Progenitor cell of endocrine pancreas (in vitro differentiated cells): Measurements from ENCODE around the gene POLR3C. TPM values are rescaled to one million over a fixed set of nuclear protein-coding genes. Genes with fewer than 3 reads are reported as not detected.
"Not testable (repeated sequence)": the region's sequence is repeated elsewhere in the genome, so short reads cannot be mapped to it uniquely, and the experiment has no call there.

ENCODE experiments used
- DNase-seq: peaks from one replicate; pipeline ENCODE4 v3.0.0; 2021; ENCODE audit warnings: low spot score; ENCODE audit not compliant: unreplicated experiment
- H3K27ac Mint-ChIP-seq: 2 replicates; pipeline ENCODE4 v1.8.0; 2021; ENCODE audit warnings: mild to moderate bottlenecking, moderate library complexity, mixed read lengths
- H3K27me3 Mint-ChIP-seq: 2 replicates; pipeline ENCODE4 v1.8.0; 2021; ENCODE audit warnings: mixed read lengths
- H3K36me3 Mint-ChIP-seq: 2 replicates; pipeline ENCODE4 v1.8.0; 2022; ENCODE audit warnings: mixed read lengths; ENCODE audit not compliant: insufficient read depth
- H3K4me1 Mint-ChIP-seq: 2 replicates; pipeline ENCODE4 v1.8.0; 2021; ENCODE audit warnings: low read depth, mixed read lengths
- H3K4me3 Mint-ChIP-seq: 2 replicates; pipeline ENCODE4 v1.8.0; 2021; ENCODE audit warnings: low read depth, mild to moderate bottlenecking, moderate library complexity, mixed read lengths
- H3K9me3 Mint-ChIP-seq: 2 replicates; pipeline ENCODE4 v1.8.0; 2021; ENCODE audit warnings: low read depth, mixed read lengths
- CTCF ChIP-seq: fragments of 200-600 bp; sonication (generic); IDR thresholded peaks from one replicate; pipeline ENCODE4 v1.5.0; 2021; ENCODE audit warnings: antibody characterized with exemption, mild to moderate bottlenecking; ENCODE audit not compliant: unreplicated experiment
- total RNA-seq: library from RNA; stranded (reverse); gene quantifications from 2 replicates; pipeline ENCODE4 v1.2.1, GENCODE V29; 2021

POLR3C gene
- total RNA-seq, 1 donor from 2014 or later, result 34.0 TPM

- DNase-seq, result no peak
- Mint-ChIP-seq H3K4me1 (peaks cover 14% of the 10 kb centered on the region), H3K9me3 (no peaks in the 10 kb centered on the region), H3K36me3 (peaks cover 36% of the 10 kb centered on the region), H3K27ac (peak overlapping the region; percentile 51), H3K27me3 (no peaks in the 10 kb centered on the region), H3K4me3 (no peak overlapping the region)
- TF ChIP-seq CTCF, result no peak
These were observed 4.0 kb downstream of the POLR3C start for GRCh38 chr1:145827966-145828365.

GRCh38 chr1:145828367-145829026 lies 4.5 kb downstream of the POLR3C start:
- no peaks in the 10 kb centered on the region for H3K9me3 Mint-ChIP-seq
- H3K36me3 Mint-ChIP-seq, result peaks cover 40% of the 10 kb centered on the region
- H3K27me3 Mint-ChIP-seq, result no peaks in the 10 kb centered on the region
- H3K4me1 Mint-ChIP-seq, result peaks cover 14% of the 10 kb centered on the region
- H3K27ac Mint-ChIP-seq, result no peak overlapping the region
- DNase-seq, result no peak
- H3K4me3 Mint-ChIP-seq, result no peak overlapping the region
- no peak for TF ChIP-seq CTCF

GRCh38 chr1:145830810-145831209 lies 6.8 kb downstream of the POLR3C start:
- not testable (repeated sequence) for DNase-seq, H3K4me1 Mint-ChIP-seq, H3K9me3 Mint-ChIP-seq, H3K27ac Mint-ChIP-seq, H3K27me3 Mint-ChIP-seq, H3K4me3 Mint-ChIP-seq
- peaks cover 43% of the 10 kb centered on the region for H3K36me3 Mint-ChIP-seq

GRCh38 chr1:145837656-145838055 lies 13.7 kb downstream of the POLR3C start:
- no peak for TF ChIP-seq CTCF
- Mint-ChIP-seq H3K27me3 (no peaks in the 10 kb centered on the region), H3K4me1 (no peaks in the 10 kb centered on the region), H3K4me3 (no peak overlapping the region), H3K36me3 (peaks cover 21% of the 10 kb centered on the region), H3K9me3 (no peaks in the 10 kb centered on the region), H3K27ac (no peak overlapping the region)
- no peak for DNase-seq

- H3K36me3 Mint-ChIP-seq, result peaks cover 7% of the 10 kb centered on the region
- no peaks in the 10 kb centered on the region for H3K9me3 Mint-ChIP-seq
- peaks cover 3% of the 10 kb centered on the region for H3K4me1 Mint-ChIP-seq
- H3K27me3 Mint-ChIP-seq, result no peaks in the 10 kb centered on the region
- no peak overlapping the region for H3K4me3 Mint-ChIP-seq
- H3K27ac Mint-ChIP-seq, result no peak overlapping the region
- DNase-seq, result no peak
- no peak for TF ChIP-seq CTCF
These were observed 19.0 kb downstream of the POLR3C start for GRCh38 chr1:145843031-145843430.

- Mint-ChIP-seq H3K4me1 (peaks cover 3% of the 10 kb centered on the region), H3K27me3 (no peaks in the 10 kb centered on the region), H3K4me3 (no peak overlapping the region), H3K36me3 (peaks cover 10% of the 10 kb centered on the region), H3K27ac (no peak overlapping the region), H3K9me3 (no peaks in the 10 kb centered on the region)
- no peak for DNase-seq
- TF ChIP-seq CTCF, result no peak
These were observed 21.1 kb downstream of the POLR3C start for GRCh38 chr1:145845144-145845513.
